NCI-H128 (cell line): ENCODE measurements around the gene RPS25.
"Not testable (repeated sequence)": the region's sequence is repeated elsewhere in the genome, so short reads cannot be mapped to it uniquely, and the experiment has no call there.

ENCODE experiments used
- DNase-seq: peaks from one replicate; lab custom pipeline; 2025; ENCODE audit not compliant: unreplicated experiment; lab: John Stamatoyannopoulos, UW

Gene RPS25

DNA sequence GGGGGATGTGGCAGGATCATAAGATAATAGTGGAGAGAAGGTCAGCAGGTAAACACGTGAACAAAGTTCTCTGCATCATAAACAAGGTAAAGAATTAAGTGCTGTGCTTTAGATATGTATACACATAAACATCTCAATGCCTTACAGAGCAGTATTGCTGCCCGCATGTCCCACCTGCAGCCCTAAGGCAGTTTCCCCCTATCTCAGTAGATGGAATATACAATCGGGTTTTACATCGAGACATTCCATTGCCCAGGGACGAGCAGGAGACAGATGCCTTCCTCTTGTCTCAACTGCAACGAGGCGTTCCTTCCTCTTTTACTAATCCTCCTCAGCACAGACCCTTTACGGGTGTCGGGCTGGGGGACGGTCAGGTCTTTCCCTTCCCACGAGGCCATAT lies 21.3 kb upstream of the RPS25 start:
- DNase-seq, result not testable (repeated sequence)

DNA sequence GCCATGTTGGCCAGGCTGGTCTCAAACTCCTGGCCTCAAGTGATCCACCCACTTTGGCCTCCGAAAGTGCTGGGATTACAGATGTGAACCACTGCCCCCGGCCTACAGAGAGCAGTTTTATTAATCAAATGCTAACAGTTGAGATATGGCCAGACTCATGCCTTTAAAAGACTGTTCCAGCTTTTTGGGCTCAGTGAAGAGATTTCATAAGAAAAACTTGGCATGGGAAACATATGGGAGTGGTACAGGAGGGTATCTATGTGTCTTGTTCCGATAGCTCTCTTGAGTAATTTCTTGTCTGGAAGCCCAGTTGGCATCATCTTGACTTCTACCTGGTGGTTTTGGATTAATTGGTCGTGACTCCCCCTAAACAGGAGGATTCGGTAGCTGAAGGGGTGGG lies 20.7 kb upstream of the RPS25 start:
- DNase-seq, result no peak

- DNase-seq, result no peak
Measured at GRCh38 chr11:119034813-119035212, 16.7 kb upstream of the RPS25 start.

- not testable (repeated sequence) for DNase-seq
Measured at GRCh38 chr11:119033421-119033820, 15.3 kb upstream of the RPS25 start.

GRCh38 chr11:119031912-119032280 lies 13.8 kb upstream of the RPS25 start:
- no peak for DNase-seq

- DNase-seq, result peak; percentile 95
Measured at GRCh38 chr11:119030329-119031047, 12.3 kb upstream of the RPS25 start, which contains the start of gene SLC37A4. Gene SLC37A4, minus strand, starts transcription at chr11:119030877.

GRCh38 chr11:119030029-119030328 lies 11.8 kb upstream of the RPS25 start:
- DNase-seq, result no peak

- no peak for DNase-seq
Measured at GRCh38 chr11:119029340-119030028, 11.3 kb upstream of the RPS25 start.

DNA sequence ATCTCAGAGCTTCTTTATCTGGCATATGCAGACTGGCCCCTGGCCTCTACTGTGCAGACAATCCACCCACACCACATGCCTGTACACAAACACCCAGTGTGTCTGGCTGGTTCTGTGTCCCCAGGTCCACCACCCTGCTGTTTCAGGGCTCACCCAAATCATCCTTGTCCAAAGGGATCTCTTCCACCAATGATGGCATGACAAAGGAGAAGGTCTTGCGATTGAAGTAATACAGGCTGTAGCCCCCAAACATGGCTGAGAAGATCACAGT lies 10.9 kb upstream of the RPS25 start:
- no peak for DNase-seq

GRCh38 chr11:119028346-119029068 lies 10.4 kb upstream of the RPS25 start:
- no peak for DNase-seq

- DNase-seq, result no peak
Measured at GRCh38 chr11:119027561-119028345, 9.6 kb upstream of the RPS25 start.

- DNase-seq, result no peak
Measured at GRCh38 chr11:119026970-119027369, 8.8 kb upstream of the RPS25 start.

DNA sequence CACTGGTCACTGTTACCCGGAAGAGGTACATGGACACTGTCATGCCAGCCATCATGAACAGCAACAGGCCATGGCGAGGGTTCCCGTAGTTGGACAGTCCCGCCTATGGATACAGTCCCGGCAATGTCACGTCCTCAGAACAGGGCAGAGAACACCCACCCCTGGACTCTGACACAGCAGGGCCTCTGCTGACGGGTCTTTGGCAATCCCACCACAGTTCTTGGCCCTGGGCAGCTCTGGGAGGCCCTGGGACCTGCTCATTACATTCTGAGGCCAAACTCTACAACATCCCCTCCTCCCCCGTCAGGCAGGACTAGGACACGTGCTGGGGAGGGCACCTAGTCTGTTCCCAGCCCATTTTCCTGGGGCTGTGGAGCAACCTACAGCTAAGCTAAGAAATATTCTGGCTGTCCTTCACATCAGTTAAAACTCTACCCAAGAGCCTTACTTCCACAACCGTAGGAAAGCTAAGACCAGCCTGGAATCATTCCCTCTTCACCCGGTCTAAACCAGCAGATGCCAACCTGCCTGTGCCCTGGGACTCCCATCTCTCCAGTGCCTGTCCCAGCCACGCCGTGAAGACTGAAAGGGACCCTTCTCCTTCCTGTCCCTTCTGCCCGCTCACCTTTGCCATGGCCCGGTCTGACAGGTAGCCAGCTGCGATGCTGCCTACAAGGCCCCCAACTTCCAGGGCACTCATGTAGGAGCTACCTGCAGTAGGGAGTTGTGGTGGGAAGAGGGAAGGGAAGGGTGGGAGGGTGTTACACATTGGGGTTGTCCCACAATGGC lies 8.0 kb upstream of the RPS25 start:
- DNase-seq, result no peak

- no peak for DNase-seq
Measured at GRCh38 chr11:119025541-119025940, 7.4 kb upstream of the RPS25 start.

GRCh38 chr11:119025099-119025473 lies 6.9 kb upstream of the RPS25 start:
- DNase-seq, result no peak

- DNase-seq, result no peak
Measured at GRCh38 chr11:119024430-119025098, 6.4 kb upstream of the RPS25 start.

- DNase-seq, result no peak
Measured at GRCh38 chr11:119023741-119024140, 5.6 kb upstream of the RPS25 start.

DNA sequence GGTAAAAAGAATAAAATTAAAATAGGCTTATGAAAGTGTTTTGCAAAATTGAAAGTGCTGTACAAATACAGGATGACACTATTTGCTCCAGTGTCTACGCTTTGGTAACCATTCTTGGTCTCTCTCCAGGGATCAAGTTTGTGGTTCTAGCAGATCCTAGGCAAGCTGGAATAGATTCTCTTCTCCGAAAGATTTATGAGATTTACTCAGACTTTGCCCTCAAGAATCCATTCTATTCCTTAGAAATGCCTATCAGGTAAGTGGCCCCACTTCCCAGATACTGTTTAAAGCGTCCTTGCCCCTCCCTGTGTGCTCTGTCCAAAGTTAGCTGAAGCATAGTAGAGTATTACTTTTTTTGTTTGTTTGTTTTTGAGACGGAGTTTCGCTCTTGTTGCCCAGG lies 3.5 kb upstream of the RPS25 start:
- no peak for DNase-seq

GRCh38 chr11:119019996-119020395 lies 1.9 kb upstream of the RPS25 start:
- no peak for DNase-seq

GRCh38 chr11:119017377-119017776 lies 766 bp downstream of the RPS25 start:
- DNase-seq, result not testable (repeated sequence)
